Measurements from ENCODE around the gene ZNG1B.
"Not testable (repeated sequence)": the region's sequence is repeated elsewhere in the genome, so short reads cannot be mapped to it uniquely, and the experiment has no call there.

ZNG1B gene

GRCh38 chr2:113437508-113438465, at the start of gene ZNG1B:
TSS of gene ZNG1B (plus strand) at chr2:113437691. CDS start at chr2:113437869, 178 bp downstream.
- DNase-seq, result not testable (repeated sequence)

GRCh38 chr2:113390124-113390849, 47.2 kb upstream of the ZNG1B start:
- DNase-seq, result no peak

GRCh38 chr2:113391073-113391472, 46.4 kb upstream of the ZNG1B start:
- DNase-seq, result no peak

- DNase-seq, result no peak
Measured at GRCh38 chr2:113406114-113406513, 31.4 kb upstream of the ZNG1B start.

- no peak for DNase-seq
Measured at GRCh38 chr2:113407446-113408099, 29.9 kb upstream of the ZNG1B start.

GRCh38 chr2:113411725-113412352, 25.7 kb upstream of the ZNG1B start:
- not testable (repeated sequence) for DNase-seq

- not testable (repeated sequence) for DNase-seq
Measured at GRCh38 chr2:113412774-113413173, 24.7 kb upstream of the ZNG1B start.

- not testable (repeated sequence) for DNase-seq
Measured at GRCh38 chr2:113431773-113432172, 5.7 kb upstream of the ZNG1B start.

- DNase-seq, result not testable (repeated sequence)
Measured at GRCh38 chr2:113433468-113433867, 4.0 kb upstream of the ZNG1B start.

- DNase-seq, result not testable (repeated sequence)
Measured at GRCh38 chr2:113465770-113466169, 28.3 kb downstream of the ZNG1B start.

GRCh38 chr2:113476688-113477368, 39.3 kb downstream of the ZNG1B start:
- not testable (repeated sequence) for DNase-seq

GRCh38 chr2:113496527-113496926, 59.0 kb downstream of the ZNG1B start:
- not testable (repeated sequence) for DNase-seq

- DNase-seq, result not testable (repeated sequence)
Measured at GRCh38 chr2:113498365-113498764, 60.9 kb downstream of the ZNG1B start, which contains the start of gene FOXD4L1. TSS of gene FOXD4L1 (plus strand) at chr2:113498665. CDS start at chr2:113499257, 592 bp downstream.

GRCh38 chr2:113499019-113499885, 61.8 kb downstream of the ZNG1B start:
- DNase-seq, result not testable (repeated sequence)

- DNase-seq, result not testable (repeated sequence)
Measured at GRCh38 chr2:113499886-113500722, 62.6 kb downstream of the ZNG1B start.

- not testable (repeated sequence) for DNase-seq
Measured at GRCh38 chr2:113500723-113501038, 63.2 kb downstream of the ZNG1B start.

- not testable (repeated sequence) for DNase-seq
Measured at GRCh38 chr2:113502216-113503093, 65.0 kb downstream of the ZNG1B start.

- not testable (repeated sequence) for DNase-seq
Measured at GRCh38 chr2:113503094-113504042, 65.9 kb downstream of the ZNG1B start.
